GM10248 (cell line): ENCODE results near the gene IFT80.

Experiments used
- CTCF ChIA-PET: fragments of 300-600 bp; sonication (Branson Sonifier 250); formaldehyde crosslinking; extraction: SDS; loops from one replicate; lab custom pipeline; 2021; ENCODE audit warnings: antibody characterized with exemption; lab: Yijun Ruan, JAX
- POLR2A ChIA-PET: fragments of 350-650 bp; sonication (Branson Sonifier 250); formaldehyde crosslinking; extraction: SDS; loops from one replicate; lab custom pipeline; 2020; ENCODE audit warnings: antibody characterized with exemption; lab: Yijun Ruan, JAX
- DNase-seq: peaks from one replicate; pipeline ENCODE4 v3.0.0; 2012; ENCODE audit errors: extremely low spot score
- CTCF ChIP-seq: IDR thresholded peaks from 2 replicates; pipeline ENCODE4 v1.5.1; 2012; ENCODE audit warnings: mild to moderate bottlenecking, low read depth; ENCODE audit errors: extremely low read depth, missing control alignments, control extremely low read depth

Gene IFT80

GRCh38 chr3:160437083-160437455 lies 38.0 kb upstream of the IFT80 start:
- CTCF ChIA-PET = no interaction called here
- DNase-seq = no peak
- no peak for TF ChIP-seq CTCF
- POLR2A ChIA-PET = interaction anchor here (1.1 kb wide), 1 partner anchor 12 kb away, joined by 3 read pairs; the partner anchor contains the start of gene TRIM59

GRCh38 chr3:160435747-160436146 lies 36.7 kb upstream of the IFT80 start:
- no peak for DNase-seq
- ChIA-PET CTCF (interaction anchor here (0.7 to 2.0 kb wide), 7 partner anchors 9 to 23 kb away, joined by 3 to 13 read pairs (median 4); partner anchors contain the start of gene TRIM59), POLR2A (interaction anchor here (1.1 kb wide), 1 partner anchor 14 kb away, joined by 3 read pairs; the partner anchor contains the start of gene TRIM59)
- no peak for TF ChIP-seq CTCF

GRCh38 chr3:160435095-160435494 lies 36.1 kb upstream of the IFT80 start:
- DNase-seq = no peak
- ChIA-PET CTCF (interaction anchor here (1.1 to 2.0 kb wide), 6 partner anchors 9 to 22 kb away, joined by 3 to 13 read pairs (median 4); partner anchors contain the start of gene TRIM59), POLR2A (no interaction called here)
- TF ChIP-seq CTCF = no peak

- DNase-seq = no peak
- ChIA-PET POLR2A (no interaction called here), CTCF (interaction anchor here (2.0 kb wide), 1 partner anchor 11 kb away, joined by 5 read pairs; no protein-coding TSS in a partner anchor)
- no peak for TF ChIP-seq CTCF
Observed at GRCh38 chr3:160434071-160434470, 35.0 kb upstream of the IFT80 start.

- TF ChIP-seq CTCF = no peak
- DNase-seq = no peak
- CTCF ChIA-PET = interaction anchor here (1.1 to 1.8 kb wide), 2 partner anchors 14 to 258 kb away, joined by 3 to 8 read pairs; no protein-coding TSS in a partner anchor
- POLR2A ChIA-PET = no interaction called here
Observed at GRCh38 chr3:160427832-160428424, 28.9 kb upstream of the IFT80 start.

GRCh38 chr3:160417311-160417710 lies 18.3 kb upstream of the IFT80 start:
- ChIA-PET CTCF (interaction anchor here (1.1 to 6.2 kb wide), 5 partner anchors 10 to 532 kb away, joined by 3 to 53 read pairs (median 5); no protein-coding TSS in a partner anchor), POLR2A (no interaction called here)
- TF ChIP-seq CTCF = no peak
- DNase-seq = no peak
